T-helper 2 cell treated with Interferon-gamma antibody and Interleukin-4, amounts not matched to agents 5 μg/mL and 100 μg/mL, for 36 hours (primary cell): Measurements from ENCODE around the gene CTDNEP1.

Source experiments
- DNase-seq: peaks from one replicate; pipeline ENCODE4 v3.0.0; 2021; ENCODE audit warnings: low spot score
- H3K27ac Mint-ChIP-seq: one replicate; pipeline ENCODE4 v1.8.0; 2021; ENCODE audit warnings: mild to moderate bottlenecking, mixed read lengths
- H3K27me3 Mint-ChIP-seq: one replicate; pipeline ENCODE4 v1.8.0; 2021; ENCODE audit warnings: low read depth, mixed read lengths
- H3K36me3 Mint-ChIP-seq: one replicate; pipeline ENCODE4 v1.8.0; 2021; ENCODE audit warnings: low read depth, mixed read lengths
- H3K4me1 Mint-ChIP-seq: one replicate; pipeline ENCODE4 v1.8.0; 2021; ENCODE audit warnings: low read depth, mixed read lengths
- H3K4me3 Mint-ChIP-seq: one replicate; pipeline ENCODE4 v1.8.0; 2022; ENCODE audit warnings: mild to moderate bottlenecking, moderate library complexity, mixed read lengths
- H3K9me3 Mint-ChIP-seq: one replicate; pipeline ENCODE4 v1.8.0; 2021; ENCODE audit warnings: mixed read lengths

CTDNEP1 gene

DNA sequence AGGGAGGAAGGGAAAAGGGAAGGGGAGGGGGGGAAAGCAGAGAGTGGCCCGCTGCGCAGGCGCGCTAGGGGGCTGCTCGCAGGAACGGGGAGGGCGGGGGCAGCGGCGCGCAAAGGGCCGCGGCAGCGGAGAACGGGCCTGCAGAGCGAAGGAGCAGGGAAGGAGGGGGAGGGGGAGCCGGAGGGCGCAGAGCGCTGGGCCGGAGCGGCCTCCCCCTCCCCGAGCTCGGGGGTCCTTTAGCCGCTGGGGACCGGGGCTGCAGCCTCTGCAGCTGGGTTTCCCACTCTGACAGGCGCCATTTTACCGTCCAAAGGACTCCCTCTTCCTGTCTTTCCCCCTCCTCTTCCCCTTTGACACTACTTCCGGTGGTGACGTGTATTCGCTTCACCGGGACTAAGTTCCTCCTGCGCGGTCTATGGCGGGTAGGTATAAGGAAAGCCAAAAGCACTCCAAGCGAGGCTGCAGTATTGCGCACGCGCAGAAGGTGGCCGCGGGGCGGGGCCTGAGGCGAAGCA lies at the start of gene CTDNEP1:
CTDNEP1 (minus strand) TSS at position 74 of the 515 bp plus-strand sequence. CDS start 438 bp downstream, outside the sequence.
- Mint-ChIP-seq H3K36me3 (peaks cover 39% of the 10 kb centered on the region), H3K4me1 (peaks cover 30% of the 10 kb centered on the region), H3K9me3 (no peaks in the 10 kb centered on the region), H3K27me3 (no peaks in the 10 kb centered on the region), H3K27ac (peak within 1 kb of the TSS; percentile 100), H3K4me3 (peak within 1 kb of the TSS; percentile 99)
- peak; percentile 99 for DNase-seq

DNA sequence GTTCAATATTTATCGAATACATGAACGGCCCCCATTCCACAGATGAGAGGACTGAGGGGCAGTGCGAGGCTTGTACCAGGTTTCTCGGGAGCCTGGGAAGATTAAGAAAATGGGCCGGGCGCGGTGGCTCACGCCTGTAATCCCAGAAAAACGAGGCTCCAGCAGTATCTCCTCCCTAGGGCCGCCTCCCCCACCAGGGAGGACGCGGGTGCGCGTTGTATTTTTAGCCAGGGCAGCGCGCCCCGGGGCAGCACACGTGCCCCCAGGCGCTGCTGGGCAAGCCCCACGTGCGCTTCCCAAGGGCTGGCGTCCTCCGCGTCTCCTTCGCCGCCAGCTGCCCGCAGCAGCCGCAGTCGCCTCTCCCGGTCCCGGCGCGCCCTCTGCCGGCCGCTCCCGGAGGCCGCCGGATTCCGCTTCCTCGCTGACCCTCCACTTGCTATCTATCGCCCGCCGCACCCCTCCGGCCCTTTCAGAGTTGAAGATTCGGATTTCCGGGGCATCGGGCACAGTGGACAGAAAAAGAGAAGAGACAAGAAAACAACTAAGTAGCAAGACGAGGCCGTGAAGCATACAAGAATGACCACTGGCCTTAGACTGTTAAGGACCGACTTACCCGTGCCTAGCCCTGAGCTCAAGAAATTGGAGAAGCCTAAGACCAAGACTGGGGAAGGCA lies 44.8 kb upstream of the CTDNEP1 start:
- H3K27me3 Mint-ChIP-seq = peaks cover 29% of the 10 kb centered on the region
- no peaks in the 10 kb centered on the region for H3K9me3 Mint-ChIP-seq
- DNase-seq = peak; percentile 75
- H3K4me3 Mint-ChIP-seq = peak overlapping the region; percentile 63
- peaks cover 20% of the 10 kb centered on the region for H3K4me1 Mint-ChIP-seq
- H3K36me3 Mint-ChIP-seq = no peaks in the 10 kb centered on the region
- H3K27ac Mint-ChIP-seq = peak overlapping the region; percentile 45

DNA sequence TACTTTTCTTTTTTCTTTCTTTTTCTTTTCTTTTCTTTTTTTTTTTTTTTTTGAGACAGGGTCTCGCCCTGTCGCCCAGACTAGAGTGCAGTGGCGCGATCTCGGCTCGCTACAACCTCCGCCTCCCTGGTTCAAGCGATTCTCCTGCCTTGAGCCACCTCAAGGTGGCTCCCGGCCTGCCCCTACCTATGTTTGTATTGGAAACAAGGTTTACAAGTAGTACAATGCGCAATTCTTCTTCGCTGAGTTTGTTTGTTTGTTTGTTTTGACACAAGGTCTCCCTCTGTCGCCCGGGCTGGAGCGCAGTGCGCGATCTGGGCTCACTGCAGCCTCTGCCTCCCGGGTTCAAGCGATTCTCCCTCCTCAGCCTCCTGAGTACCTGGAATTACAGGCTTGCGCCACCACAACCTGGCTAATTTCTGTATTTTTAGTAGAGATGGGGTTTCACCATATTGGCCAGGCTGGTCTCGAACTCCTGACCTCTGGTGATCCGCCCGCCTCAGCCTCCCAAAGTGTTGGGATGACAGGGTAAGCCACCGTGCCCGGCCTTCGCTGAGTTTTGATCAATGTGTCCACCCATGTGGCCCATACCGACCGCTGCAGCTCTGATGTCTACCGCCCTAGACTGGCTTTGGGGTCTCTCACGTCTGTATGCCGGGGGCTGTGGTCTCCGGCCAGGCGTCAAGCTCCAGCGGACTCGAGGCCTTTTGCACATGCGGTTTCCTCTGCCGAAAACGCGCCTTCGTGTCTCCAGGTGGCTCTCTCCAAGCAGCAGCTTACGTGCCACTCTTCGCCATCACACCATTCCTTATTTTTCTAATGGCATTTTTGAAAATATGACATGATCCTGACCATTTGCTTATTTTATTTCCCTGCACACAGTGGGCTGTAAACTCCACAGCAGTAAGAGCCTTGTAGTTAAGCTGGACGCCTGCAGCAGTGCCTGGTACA lies 44.0 kb upstream of the CTDNEP1 start:
- Mint-ChIP-seq H3K27ac (peak overlapping the region; percentile 60), H3K36me3 (no peaks in the 10 kb centered on the region), H3K27me3 (peaks cover 34% of the 10 kb centered on the region), H3K4me3 (peak overlapping the region; percentile 82), H3K4me1 (peaks cover 20% of the 10 kb centered on the region), H3K9me3 (no peaks in the 10 kb centered on the region)
- DNase-seq = no peak

DNA sequence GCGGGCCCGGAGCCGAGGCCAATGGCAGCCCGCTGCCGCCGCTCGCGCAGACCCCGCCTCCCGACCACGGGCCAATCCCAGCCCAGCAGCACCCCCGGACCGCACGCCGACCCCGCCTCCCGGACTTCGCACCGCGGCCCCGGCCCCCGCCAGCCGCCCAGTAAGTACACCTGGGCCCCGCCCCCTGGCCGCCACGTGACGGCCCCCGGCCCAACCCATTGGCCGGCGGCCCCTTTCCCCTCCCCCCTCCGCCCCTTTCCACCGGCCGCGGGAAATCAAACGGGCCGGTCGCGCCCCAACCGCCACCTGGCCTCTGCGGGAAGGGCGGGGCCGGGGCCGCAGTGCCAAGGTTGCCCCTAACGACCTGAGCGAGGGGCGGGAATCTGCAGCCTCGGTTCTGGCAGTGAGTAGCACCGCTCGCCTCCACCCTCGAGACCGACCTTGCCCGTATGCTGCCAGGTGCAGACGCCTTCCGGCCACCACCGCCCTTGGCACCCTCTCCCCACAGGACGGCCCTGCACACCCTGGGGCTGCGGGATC lies 43.1 kb upstream of the CTDNEP1 start, which contains the start of gene YBX2:
YBX2 (minus strand) TSS at position 26 of the 540 bp plus-strand sequence. CDS start 139 bp downstream, outside the sequence.
- Mint-ChIP-seq H3K4me1 (peaks cover 20% of the 10 kb centered on the region), H3K4me3 (peak within 1 kb of the TSS; percentile 82), H3K27me3 (peaks cover 34% of the 10 kb centered on the region), H3K36me3 (no peaks in the 10 kb centered on the region), H3K27ac (peak within 1 kb of the TSS; percentile 60), H3K9me3 (no peaks in the 10 kb centered on the region)
- DNase-seq = peak; percentile 86

DNA sequence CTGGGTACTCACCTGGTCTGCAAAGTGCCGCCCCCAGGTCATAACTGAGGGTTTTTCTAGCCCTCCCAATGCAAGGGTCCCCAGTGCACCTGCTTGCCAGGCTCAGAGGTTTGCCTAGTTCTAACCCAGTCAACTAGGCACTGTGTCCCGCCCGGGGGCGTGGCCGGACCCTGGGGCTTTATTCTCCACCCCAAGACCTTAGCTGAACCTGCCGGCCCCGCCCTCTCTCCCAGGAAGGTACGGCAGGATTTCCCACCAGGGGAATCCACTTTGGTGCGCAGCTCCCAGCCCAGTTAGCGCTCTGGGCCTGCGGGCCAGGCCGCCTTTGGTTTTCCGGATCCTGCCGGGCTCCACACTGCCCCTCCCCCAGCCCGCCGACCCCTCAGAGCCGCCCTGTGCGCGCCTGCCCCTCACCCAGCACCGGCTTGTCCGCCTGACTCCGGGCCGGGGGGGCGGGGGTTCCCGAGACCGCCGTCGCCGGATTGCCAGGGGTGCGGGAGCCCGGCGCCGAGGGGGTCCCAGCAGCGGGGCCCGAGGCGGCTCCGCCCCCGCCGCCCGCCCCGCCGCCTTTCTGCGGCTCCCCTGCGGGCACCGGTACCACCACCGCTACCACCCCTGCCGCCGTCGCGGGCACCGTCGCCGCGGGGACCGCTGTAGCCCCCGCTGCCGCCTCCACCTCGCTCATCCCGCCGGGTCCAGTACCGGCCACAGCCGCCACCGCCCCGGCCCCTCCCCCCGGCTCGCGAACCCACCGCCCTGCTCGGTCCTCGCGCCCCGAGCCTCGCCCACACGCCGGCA lies 42.5 kb upstream of the CTDNEP1 start:
- Mint-ChIP-seq H3K27me3 (peaks cover 34% of the 10 kb centered on the region), H3K9me3 (no peaks in the 10 kb centered on the region), H3K4me3 (peak overlapping the region; percentile 49), H3K27ac (no peak overlapping the region), H3K4me1 (peaks cover 20% of the 10 kb centered on the region), H3K36me3 (no peaks in the 10 kb centered on the region)
- DNase-seq = no peak

DNA sequence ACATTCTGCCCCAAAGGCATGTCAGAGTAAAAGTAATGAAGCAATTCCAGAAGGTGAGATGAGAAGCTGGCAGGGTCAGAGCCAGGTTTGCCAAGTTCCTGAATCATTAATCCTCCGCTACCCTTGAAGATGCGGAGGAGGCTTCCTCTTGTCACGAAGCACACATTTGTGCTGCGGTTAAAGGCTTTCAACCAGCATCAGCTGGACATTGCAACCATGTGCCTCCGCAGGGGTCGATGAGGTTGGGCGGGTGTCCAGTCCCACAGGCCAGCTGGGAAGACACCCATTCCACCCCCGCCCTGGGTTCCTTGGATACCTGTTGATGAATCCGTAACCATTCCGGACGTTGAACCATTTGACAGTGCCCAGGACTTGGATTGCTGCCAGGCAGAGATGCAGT lies 41.6 kb upstream of the CTDNEP1 start:
- no peaks in the 10 kb centered on the region for H3K36me3 Mint-ChIP-seq

DNA sequence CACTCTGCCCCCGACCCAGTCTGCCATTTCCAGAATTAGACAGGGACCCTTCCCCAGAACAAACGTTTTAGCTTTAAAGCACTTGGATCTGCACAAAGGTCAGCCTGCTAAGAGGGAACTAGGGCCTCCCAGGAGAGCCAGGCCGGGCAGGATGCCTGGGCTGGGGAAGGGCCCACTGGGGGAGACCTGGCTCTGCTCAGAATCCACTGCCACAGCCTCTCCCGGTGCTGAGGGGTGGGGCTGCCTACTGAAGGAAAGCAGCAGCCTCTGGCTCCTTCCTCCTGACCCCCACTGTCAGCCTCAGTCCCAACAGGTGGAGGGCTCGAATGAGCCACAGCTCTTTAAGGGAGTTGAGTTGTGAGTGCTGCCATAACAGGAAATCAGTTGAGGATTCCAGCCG lies 41.2 kb upstream of the CTDNEP1 start:
- Mint-ChIP-seq H3K36me3 (no peaks in the 10 kb centered on the region), H3K4me1 (peaks cover 20% of the 10 kb centered on the region), H3K27me3 (peaks cover 36% of the 10 kb centered on the region), H3K9me3 (no peaks in the 10 kb centered on the region), H3K4me3 (no peak overlapping the region), H3K27ac (no peak overlapping the region)
- DNase-seq = no peak

More for the DNA sequence above, 41.6 kb upstream of the CTDNEP1 start:
- H3K27me3 Mint-ChIP-seq = peaks cover 36% of the 10 kb centered on the region
- peaks cover 20% of the 10 kb centered on the region for H3K4me1 Mint-ChIP-seq
- no peaks in the 10 kb centered on the region for H3K9me3 Mint-ChIP-seq
- peak overlapping the region; percentile 49 for H3K4me3 Mint-ChIP-seq
- DNase-seq = no peak
- H3K27ac Mint-ChIP-seq = no peak overlapping the region

DNA sequence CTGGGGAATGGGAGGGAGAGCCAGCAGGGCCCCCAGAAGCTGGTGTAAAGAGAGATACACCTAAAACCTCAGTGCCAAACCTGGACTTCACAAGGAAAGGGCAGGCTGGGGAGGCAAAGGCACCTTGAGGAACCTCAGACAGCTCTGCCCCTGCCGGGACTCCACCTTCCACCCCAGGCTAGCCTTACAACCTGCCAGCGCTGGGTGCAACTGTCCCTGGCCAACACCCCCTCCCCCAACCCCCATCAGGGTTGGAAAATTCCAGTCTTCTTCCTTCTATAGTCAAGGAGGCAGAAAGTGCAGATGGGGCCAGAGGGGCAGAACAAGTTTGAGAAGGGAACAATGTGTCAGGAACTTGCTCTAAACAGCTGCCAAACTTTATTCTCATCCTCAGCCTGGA lies 40.7 kb upstream of the CTDNEP1 start:
- Mint-ChIP-seq H3K4me3 (no peak overlapping the region), H3K27ac (no peak overlapping the region), H3K36me3 (no peaks in the 10 kb centered on the region), H3K4me1 (peaks cover 20% of the 10 kb centered on the region), H3K27me3 (peaks cover 36% of the 10 kb centered on the region), H3K9me3 (no peaks in the 10 kb centered on the region)
- DNase-seq = no peak

DNA sequence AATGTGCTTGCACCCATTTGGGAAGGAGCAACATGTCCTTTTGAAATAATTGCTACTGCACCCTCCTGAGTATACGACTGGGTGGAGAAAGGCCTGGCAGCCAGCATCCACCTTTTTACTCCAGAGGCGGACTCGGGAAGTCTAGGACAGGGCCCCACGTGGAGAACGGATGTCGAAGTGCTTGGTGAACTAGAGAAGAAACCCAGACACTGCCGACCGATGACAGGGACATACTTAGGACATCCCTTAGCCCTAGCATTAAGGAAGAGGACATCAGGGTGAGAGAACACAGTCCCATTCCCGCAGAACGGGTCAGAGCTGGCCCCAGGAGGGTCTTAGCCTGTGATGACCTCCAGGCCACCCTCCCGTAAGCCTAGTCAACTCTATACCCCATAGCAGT lies 39.2 kb upstream of the CTDNEP1 start:
- DNase-seq = no peak
- H3K4me3 Mint-ChIP-seq = no peak overlapping the region
- peaks cover 12% of the 10 kb centered on the region for H3K4me1 Mint-ChIP-seq
- H3K9me3 Mint-ChIP-seq = no peaks in the 10 kb centered on the region
- H3K27ac Mint-ChIP-seq = no peak overlapping the region
- H3K36me3 Mint-ChIP-seq = no peaks in the 10 kb centered on the region
- H3K27me3 Mint-ChIP-seq = peaks cover 40% of the 10 kb centered on the region

DNA sequence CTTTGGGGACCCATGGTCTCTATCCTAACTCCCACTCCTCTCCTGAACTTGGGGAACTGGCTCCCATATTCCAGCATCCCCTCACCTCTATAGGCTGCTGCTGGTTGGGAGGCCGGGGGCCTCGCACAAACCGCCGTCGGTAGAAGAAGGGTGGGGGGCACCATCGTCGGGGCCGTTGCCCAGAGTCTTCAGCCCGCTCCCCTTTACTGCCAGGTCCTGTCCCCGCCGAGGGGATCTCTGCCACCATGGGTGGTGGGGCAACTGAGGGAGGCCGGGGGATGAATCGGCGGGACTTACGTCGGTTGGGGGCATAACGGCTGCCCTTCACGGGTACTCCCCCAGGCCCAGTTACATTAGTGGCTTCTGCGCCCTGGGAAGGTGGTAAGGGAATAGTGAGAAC lies 38.6 kb upstream of the CTDNEP1 start:
- DNase-seq = no peak
- Mint-ChIP-seq H3K36me3 (no peaks in the 10 kb centered on the region), H3K27me3 (peaks cover 36% of the 10 kb centered on the region), H3K27ac (no peak overlapping the region), H3K4me1 (peaks cover 8% of the 10 kb centered on the region), H3K4me3 (no peak overlapping the region), H3K9me3 (no peaks in the 10 kb centered on the region)

DNA sequence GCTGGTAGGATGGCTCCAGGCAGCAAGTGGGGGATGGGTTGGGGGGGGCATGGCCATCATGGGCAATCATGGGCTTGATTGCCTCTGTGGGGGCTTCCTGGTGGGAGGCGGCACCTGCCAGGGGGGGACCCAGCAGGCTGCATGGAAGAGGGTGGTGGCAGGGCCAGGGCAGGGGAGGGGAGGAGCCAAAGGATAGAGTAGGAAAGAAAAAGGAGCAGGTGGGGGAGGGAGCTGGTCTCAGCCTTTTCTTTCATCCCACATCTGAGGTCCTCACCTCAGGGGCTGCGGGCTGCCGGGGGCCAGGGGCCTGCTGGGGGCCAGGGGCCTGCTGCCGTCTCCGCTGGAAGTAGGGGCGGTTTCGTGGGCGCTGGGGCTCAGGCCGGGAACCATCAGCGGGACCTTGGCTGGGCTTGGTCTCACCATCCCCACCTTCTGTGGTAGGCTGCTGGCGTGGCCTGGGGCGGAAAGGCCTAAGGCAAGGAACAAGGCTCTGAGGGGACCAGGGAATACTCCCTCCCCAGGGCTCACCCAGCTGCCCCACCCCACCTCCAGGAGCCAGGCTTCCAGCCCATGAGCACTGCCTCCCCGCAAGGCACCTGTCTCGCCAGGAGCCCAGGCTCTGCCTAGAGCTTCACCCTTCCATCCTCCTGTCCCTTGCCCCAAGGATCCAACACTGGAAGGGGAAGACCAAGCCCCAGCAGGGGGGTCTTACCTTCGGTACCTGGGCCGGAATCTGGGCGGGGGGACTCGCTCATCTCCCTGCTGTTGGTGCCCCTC lies 37.9 kb upstream of the CTDNEP1 start:
- Mint-ChIP-seq H3K4me3 (no peak overlapping the region), H3K27ac (no peak overlapping the region), H3K36me3 (no peaks in the 10 kb centered on the region), H3K4me1 (peaks cover 5% of the 10 kb centered on the region), H3K9me3 (no peaks in the 10 kb centered on the region), H3K27me3 (peaks cover 35% of the 10 kb centered on the region)
- no peak for DNase-seq

DNA sequence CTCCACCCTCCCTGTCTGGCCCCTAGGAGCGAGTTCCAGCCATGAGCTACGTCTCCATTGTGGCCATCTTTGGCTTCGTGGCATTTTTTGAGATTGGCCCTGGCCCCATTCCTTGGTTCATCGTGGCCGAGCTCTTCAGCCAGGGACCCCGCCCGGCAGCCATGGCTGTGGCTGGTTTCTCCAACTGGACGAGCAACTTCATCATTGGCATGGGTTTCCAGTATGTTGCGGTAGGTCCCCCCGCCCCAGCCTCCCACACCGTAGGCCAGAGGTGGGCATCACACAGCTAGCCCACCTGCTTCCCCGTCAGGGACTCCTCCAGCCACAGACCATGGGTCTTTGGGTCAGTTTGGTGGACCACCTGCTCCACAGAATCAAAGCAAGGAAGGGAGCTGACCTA lies 34.1 kb upstream of the CTDNEP1 start:
- H3K36me3 Mint-ChIP-seq = no peaks in the 10 kb centered on the region
- DNase-seq = no peak
- H3K27me3 Mint-ChIP-seq = peaks cover 34% of the 10 kb centered on the region
- H3K4me1 Mint-ChIP-seq = peaks cover 6% of the 10 kb centered on the region
- no peak overlapping the region for H3K4me3 Mint-ChIP-seq
- no peaks in the 10 kb centered on the region for H3K9me3 Mint-ChIP-seq
- H3K27ac Mint-ChIP-seq = no peak overlapping the region

DNA sequence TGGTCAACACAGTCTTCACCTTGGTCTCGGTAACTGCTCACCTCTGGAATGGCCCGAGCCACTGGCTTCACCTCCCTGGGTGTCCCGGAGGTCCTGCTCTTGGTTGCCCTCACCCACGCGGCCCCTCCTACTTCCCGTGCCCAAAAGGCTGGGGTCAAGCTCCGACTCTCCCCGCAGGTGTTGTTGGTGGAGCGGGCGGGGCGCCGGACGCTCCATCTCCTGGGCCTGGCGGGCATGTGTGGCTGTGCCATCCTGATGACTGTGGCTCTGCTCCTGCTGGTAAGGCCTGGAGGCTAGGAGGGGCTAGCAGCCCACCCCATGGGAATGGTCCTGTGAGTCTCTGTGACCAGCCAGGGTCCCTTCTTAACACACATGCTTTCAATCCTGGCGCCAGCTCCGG lies 33.4 kb upstream of the CTDNEP1 start:
- H3K4me1 Mint-ChIP-seq = peaks cover 12% of the 10 kb centered on the region
- H3K36me3 Mint-ChIP-seq = no peaks in the 10 kb centered on the region
- H3K27ac Mint-ChIP-seq = no peak overlapping the region
- peaks cover 41% of the 10 kb centered on the region for H3K27me3 Mint-ChIP-seq
- H3K4me3 Mint-ChIP-seq = no peak overlapping the region
- no peaks in the 10 kb centered on the region for H3K9me3 Mint-ChIP-seq
- no peak for DNase-seq
